MCF 10A (cell line): ENCODE data around the gene PHLDB3. TPM values are rescaled to one million over a fixed set of nuclear protein-coding genes. Genes with fewer than 3 reads are reported as not detected.

Experiments
- BruUV-seq: library from RNA; stranded (reverse); fragments of 400-500 nt; replicated peaks from 2 replicates; lab custom pipeline; 2021; lab: Mats Ljungman, UMichigan
- CTCF ChIA-PET: fragments of 300-600 bp; sonication (Branson Sonifier 250); formaldehyde crosslinking; extraction: SDS; loops from one replicate; lab custom pipeline; 2021; ENCODE audit warnings: antibody characterized with exemption, inconsistent platforms; lab: Yijun Ruan, JAX
- POLR2A ChIA-PET: fragments of 300-600, 350-650 bp; sonication (Branson Sonifier 250); formaldehyde crosslinking; extraction: SDS; loops from one replicate; lab custom pipeline; 2020; ENCODE audit warnings: antibody characterized with exemption, inconsistent platforms; lab: Yijun Ruan, JAX
- DNase-seq: peaks from one replicate; pipeline ENCODE4 v3.0.0-alpha.2; 2018; ENCODE audit not compliant: unreplicated experiment
- H3K27ac Mint-ChIP-seq: one replicate; pipeline ENCODE4 v1.8.0; 2022; ENCODE audit warnings: mild to moderate bottlenecking, low read depth, mixed read lengths; ENCODE audit not compliant: unreplicated experiment
- H3K27me3 Mint-ChIP-seq: one replicate; pipeline ENCODE4 v1.8.0; 2022; ENCODE audit warnings: mixed read lengths; ENCODE audit not compliant: insufficient read depth, unreplicated experiment
- H3K36me3 Mint-ChIP-seq: one replicate; pipeline ENCODE4 v1.8.0; 2022; ENCODE audit warnings: mild to moderate bottlenecking, moderate library complexity, mixed read lengths; ENCODE audit not compliant: insufficient read depth, unreplicated experiment
- H3K4me1 Mint-ChIP-seq: one replicate; pipeline ENCODE4 v1.8.0; 2022; ENCODE audit warnings: mixed read lengths; ENCODE audit not compliant: insufficient read depth, unreplicated experiment
- H3K4me3 Mint-ChIP-seq: one replicate; pipeline ENCODE4 v1.8.0; 2022; ENCODE audit warnings: mild to moderate bottlenecking, moderate library complexity, mixed read lengths; ENCODE audit not compliant: unreplicated experiment
- H3K9me3 Mint-ChIP-seq: one replicate; pipeline ENCODE4 v1.8.0; 2022; ENCODE audit warnings: mixed read lengths; ENCODE audit not compliant: unreplicated experiment
- intact Hi-C: fragments of 100-400 bp; cut with micrococcal nuclease; formaldehyde crosslinking; loops from 2 replicates; pipeline ENCODE4 v1.14.1; 2022
- total RNA-seq: library from RNA; stranded (reverse); gene quantifications from 2 replicates; pipeline ENCODE4 v1.2.3, GENCODE V29; 2022
- TF ChIP-seq, protein P1 (sequence below): fragments of 200-600 bp; IDR thresholded peaks from one replicate; pipeline ENCODE4 v1.8.0; 2022; ENCODE audit warnings: antibody characterized with exemption, mild to moderate bottlenecking; ENCODE audit not compliant: unreplicated experiment

PHLDB3 gene
- total RNA-seq, 1 experiment from 2014 or later, result 11.8 TPM

DNA sequence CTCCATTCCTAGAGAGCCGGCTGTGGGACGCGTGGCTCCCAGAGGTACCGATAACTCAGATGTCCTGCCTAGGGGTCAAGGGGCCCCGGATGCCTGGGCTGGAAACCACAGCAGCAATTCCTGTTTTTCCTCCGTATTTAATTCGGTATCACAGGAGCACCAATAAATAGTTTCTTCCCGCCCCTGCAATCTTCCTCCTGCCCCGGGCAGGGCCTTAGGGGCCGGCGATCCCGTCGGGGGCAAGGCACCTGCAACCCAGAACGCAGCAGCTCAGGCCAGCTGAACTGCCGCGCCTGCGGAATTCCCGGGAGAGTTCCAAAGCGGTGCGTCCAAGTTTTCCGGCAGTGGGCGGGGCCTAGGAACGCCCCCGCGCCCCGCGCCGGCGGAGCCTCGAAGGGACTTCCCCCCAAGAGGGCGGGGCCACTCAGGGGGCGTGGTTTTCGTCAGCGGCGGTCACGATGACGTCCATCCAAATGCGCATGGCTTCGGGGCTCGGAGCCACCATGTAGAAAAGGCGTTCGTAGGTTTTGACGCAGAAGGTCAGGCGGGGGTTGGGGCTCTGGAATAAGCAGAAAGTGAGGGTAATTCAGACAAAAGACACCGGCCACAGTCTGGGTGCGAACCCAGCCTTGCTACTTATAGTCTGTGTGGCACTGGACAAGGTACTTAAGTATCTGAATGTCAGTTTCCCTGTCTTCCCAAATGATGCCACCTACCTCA lies 29.4 kb downstream of the PHLDB3 start:
- H3K4me1 Mint-ChIP-seq, result peaks cover 14% of the 10 kb centered on the region
- POLR2A ChIA-PET, result interaction anchor here (0.6 to 3.5 kb wide), 6 partner anchors 11 to 44 kb away, joined by 3 to 35 read pairs (median 4); partner anchors contain the start of gene LYPD3
- peak overlapping the region; percentile 75 for H3K4me3 Mint-ChIP-seq
- DNase-seq, result peak; percentile 95
- no peaks in the 10 kb centered on the region for H3K27me3 Mint-ChIP-seq
- H3K9me3 Mint-ChIP-seq, result no peaks in the 10 kb centered on the region
- CTCF ChIA-PET, result interaction anchor here (0.9 kb wide), 1 partner anchor 28 kb away, joined by 3 read pairs; no protein-coding TSS in a partner anchor
- BruUV-seq, result no TSS peak
- intact Hi-C loops, result no loop called here
- peaks cover 29% of the 10 kb centered on the region for H3K36me3 Mint-ChIP-seq
- TF ChIP-seq, protein P1, sequence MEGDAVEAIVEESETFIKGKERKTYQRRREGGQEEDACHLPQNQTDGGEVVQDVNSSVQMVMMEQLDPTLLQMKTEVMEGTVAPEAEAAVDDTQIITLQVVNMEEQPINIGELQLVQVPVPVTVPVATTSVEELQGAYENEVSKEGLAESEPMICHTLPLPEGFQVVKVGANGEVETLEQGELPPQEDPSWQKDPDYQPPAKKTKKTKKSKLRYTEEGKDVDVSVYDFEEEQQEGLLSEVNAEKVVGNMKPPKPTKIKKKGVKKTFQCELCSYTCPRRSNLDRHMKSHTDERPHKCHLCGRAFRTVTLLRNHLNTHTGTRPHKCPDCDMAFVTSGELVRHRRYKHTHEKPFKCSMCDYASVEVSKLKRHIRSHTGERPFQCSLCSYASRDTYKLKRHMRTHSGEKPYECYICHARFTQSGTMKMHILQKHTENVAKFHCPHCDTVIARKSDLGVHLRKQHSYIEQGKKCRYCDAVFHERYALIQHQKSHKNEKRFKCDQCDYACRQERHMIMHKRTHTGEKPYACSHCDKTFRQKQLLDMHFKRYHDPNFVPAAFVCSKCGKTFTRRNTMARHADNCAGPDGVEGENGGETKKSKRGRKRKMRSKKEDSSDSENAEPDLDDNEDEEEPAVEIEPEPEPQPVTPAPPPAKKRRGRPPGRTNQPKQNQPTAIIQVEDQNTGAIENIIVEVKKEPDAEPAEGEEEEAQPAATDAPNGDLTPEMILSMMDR, result no peak
- H3K27ac Mint-ChIP-seq, result peak overlapping the region; percentile 94

DNA sequence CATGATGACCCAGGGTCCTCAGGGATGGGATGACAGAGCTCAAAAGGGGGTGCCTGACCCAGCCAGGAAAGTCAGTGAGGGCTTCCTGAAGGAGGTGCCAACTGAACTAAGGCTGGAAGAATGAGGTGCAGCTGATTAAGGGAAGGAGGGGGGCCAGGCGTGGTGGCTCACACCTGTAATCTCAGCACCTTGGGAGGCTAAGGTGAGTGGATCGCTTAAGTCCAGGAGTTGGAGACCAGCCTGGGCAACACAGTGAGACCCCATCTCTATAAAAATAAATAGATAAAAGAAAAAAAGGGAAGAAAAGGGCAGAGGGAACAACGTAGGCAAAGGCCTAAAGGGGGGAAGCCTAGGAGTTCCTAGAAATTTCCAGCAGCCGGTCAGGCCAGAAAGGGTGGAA lies 30.1 kb downstream of the PHLDB3 start:
- BruUV-seq, result no TSS peak
- intact Hi-C loops, result no loop called here
- H3K9me3 Mint-ChIP-seq, result no peaks in the 10 kb centered on the region
- H3K4me3 Mint-ChIP-seq, result peak overlapping the region; percentile 26
- ChIA-PET CTCF (interaction anchor here (0.6 to 1.2 kb wide), 3 partner anchors 27 to 176 kb away, joined by 3 to 4 read pairs (median 4); no protein-coding TSS in a partner anchor), POLR2A (interaction anchor here (0.6 to 3.5 kb wide), 8 partner anchors 8 to 95 kb away, joined by 3 to 35 read pairs (median 4); partner anchors contain the start of gene LYPD3)
- H3K27ac Mint-ChIP-seq, result no peak overlapping the region
- DNase-seq, result no peak
- no peaks in the 10 kb centered on the region for H3K27me3 Mint-ChIP-seq
- H3K4me1 Mint-ChIP-seq, result peaks cover 14% of the 10 kb centered on the region
- TF ChIP-seq, protein P1, result no peak
- peaks cover 25% of the 10 kb centered on the region for H3K36me3 Mint-ChIP-seq

DNA sequence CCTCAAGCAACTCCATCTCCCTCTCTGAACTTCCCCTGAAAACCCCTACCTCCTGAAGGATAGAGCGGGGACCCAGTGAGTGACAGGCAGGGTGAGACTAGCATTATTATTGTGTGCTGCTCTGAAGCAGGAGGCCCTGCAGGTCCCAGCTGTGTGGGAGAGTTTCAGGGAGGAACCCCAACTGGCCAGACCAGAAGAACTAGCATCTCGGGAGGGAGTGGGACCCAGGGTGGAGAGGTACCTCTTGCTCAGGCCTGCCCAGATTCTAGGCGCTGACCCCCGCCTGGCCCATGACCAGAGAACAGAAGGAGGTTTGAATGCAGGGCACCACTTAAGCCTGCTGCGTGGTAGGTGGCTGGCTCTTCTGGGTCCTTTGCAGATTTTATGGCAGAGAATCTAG lies 33.5 kb downstream of the PHLDB3 start:
- DNase-seq, result no peak
- intact Hi-C loops, result no loop called here
- Mint-ChIP-seq H3K27ac (no peak overlapping the region), H3K27me3 (no peaks in the 10 kb centered on the region), H3K4me1 (peaks cover 34% of the 10 kb centered on the region), H3K9me3 (no peaks in the 10 kb centered on the region), H3K36me3 (peaks cover 13% of the 10 kb centered on the region), H3K4me3 (no peak overlapping the region)
- BruUV-seq, result no TSS peak
- CTCF ChIA-PET, result interaction anchor here (1.0 kb wide), 1 partner anchor 56 kb away, joined by 3 read pairs; no protein-coding TSS in a partner anchor
- POLR2A ChIA-PET, result no interaction called here
- TF ChIP-seq, protein P1, result no peak

DNA sequence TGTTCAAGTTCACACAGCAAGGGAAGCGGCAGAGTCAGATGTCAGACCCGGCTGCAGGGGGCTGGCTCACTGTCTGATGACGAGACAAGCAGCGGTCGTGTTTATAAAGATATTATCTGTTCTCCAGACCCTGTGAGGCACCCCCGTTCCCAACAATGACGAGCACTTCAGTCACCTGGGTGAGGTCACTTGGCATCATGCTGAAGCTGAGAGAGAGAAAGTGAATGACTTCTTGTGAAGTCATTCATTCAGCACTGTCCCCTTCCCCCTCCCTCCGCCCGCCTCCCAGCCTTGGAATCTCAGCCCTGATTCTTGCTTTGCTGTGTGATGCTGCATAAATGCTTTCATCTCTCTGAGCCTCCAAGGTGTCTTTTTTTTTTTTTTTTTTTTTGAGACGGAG lies 34.3 kb downstream of the PHLDB3 start:
- POLR2A ChIA-PET, result no interaction called here
- H3K4me3 Mint-ChIP-seq, result no peak overlapping the region
- peaks cover 38% of the 10 kb centered on the region for H3K4me1 Mint-ChIP-seq

More for the DNA sequence above, 34.3 kb downstream of the PHLDB3 start:
- H3K9me3 Mint-ChIP-seq, result no peaks in the 10 kb centered on the region
- CTCF ChIA-PET, result interaction anchor here (0.6 kb wide), 1 partner anchor 64 kb away, joined by 3 read pairs; no protein-coding TSS in a partner anchor
- H3K27me3 Mint-ChIP-seq, result no peaks in the 10 kb centered on the region
- TF ChIP-seq, protein P1, result no peak
- BruUV-seq, result no TSS peak
- peaks cover 7% of the 10 kb centered on the region for H3K36me3 Mint-ChIP-seq
- no peak overlapping the region for H3K27ac Mint-ChIP-seq
- DNase-seq, result no peak
- intact Hi-C loops, result no loop called here
